T-helper 1 cell treated with Interleukin-12 subunit alpha and Interleukin-12 subunit beta and Interleukin-4 antibody, amounts not matched to agents 30 ng/mL and 1 ng/mL, for 36 hours (primary cell): ENCODE measurements around the gene CDH23. TPM values are rescaled to one million over a fixed set of nuclear protein-coding genes. Genes with fewer than 3 reads are reported as not detected.

Experiments used
- intact Hi-C: fragments of 100-400 bp; cut with micrococcal nuclease; formaldehyde crosslinking; loops from one replicate; pipeline ENCODE4 v1.15.1; 2024
- total RNA-seq: library from RNA; stranded (reverse); gene quantifications from 2 replicates; pipeline ENCODE4 v1.2.3, GENCODE V29; 2022

The CDH23 gene
- total RNA-seq, 1 donor from 2014 or later: 1.3 TPM

- intact Hi-C loops: no loop called here
Measured at GRCh38 chr10:71599518-71599917, 202.8 kb downstream of the CDH23 start.

GRCh38 chr10:71600242-71600641 is 203.5 kb downstream of the CDH23 start:
- intact Hi-C loops: loop anchor here (10.0 kb wide), 1 partner anchor 215 kb away; no protein-coding TSS in a partner anchor

GRCh38 chr10:71600849-71601248 is 204.1 kb downstream of the CDH23 start:
- intact Hi-C loops: loop anchor here (10.0 kb wide), 1 partner anchor 214 kb away; no protein-coding TSS in a partner anchor

GRCh38 chr10:71601273-71601672 is 204.6 kb downstream of the CDH23 start:
- intact Hi-C loops: loop anchor here (10.0 kb wide), 1 partner anchor 214 kb away; no protein-coding TSS in a partner anchor

- intact Hi-C loops: loop anchor here (10.0 kb wide), 1 partner anchor 212 kb away; no protein-coding TSS in a partner anchor
Measured at GRCh38 chr10:71603150-71603549, 206.4 kb downstream of the CDH23 start.

GRCh38 chr10:71603754-71604153 is 207.0 kb downstream of the CDH23 start:
- intact Hi-C loops: loop anchor here (10.0 kb wide), 1 partner anchor 211 kb away; no protein-coding TSS in a partner anchor

GRCh38 chr10:71604324-71605018 is 207.8 kb downstream of the CDH23 start:
- intact Hi-C loops: loop anchor here (10.0 kb wide), 1 partner anchor 210 kb away; no protein-coding TSS in a partner anchor

GRCh38 chr10:71605263-71605962 is 208.7 kb downstream of the CDH23 start:
- intact Hi-C loops: loop anchor here (10.0 kb wide), 1 partner anchor 209 kb away; no protein-coding TSS in a partner anchor

GRCh38 chr10:71606257-71607081 is 209.7 kb downstream of the CDH23 start:
- intact Hi-C loops: loop anchor here (10.0 kb wide), 1 partner anchor 208 kb away; no protein-coding TSS in a partner anchor

- intact Hi-C loops: loop anchor here (10.0 kb wide), 1 partner anchor 208 kb away; no protein-coding TSS in a partner anchor
Measured at GRCh38 chr10:71607082-71607443, 210.3 kb downstream of the CDH23 start.

- intact Hi-C loops: loop anchor here (1.0 to 10.0 kb wide), 2 partner anchors 206 to 295 kb away; no protein-coding TSS in a partner anchor
Measured at GRCh38 chr10:71608819-71609768, 212.4 kb downstream of the CDH23 start.

- intact Hi-C loops: no loop called here
Measured at GRCh38 chr10:71610651-71611050, 213.9 kb downstream of the CDH23 start.

GRCh38 chr10:71611131-71611530 is 214.4 kb downstream of the CDH23 start:
- intact Hi-C loops: no loop called here

GRCh38 chr10:71611709-71612422 is 215.1 kb downstream of the CDH23 start:
- intact Hi-C loops: no loop called here

- intact Hi-C loops: no loop called here
Measured at GRCh38 chr10:71613261-71613777, 216.6 kb downstream of the CDH23 start.

GRCh38 chr10:71613877-71614276 is 217.2 kb downstream of the CDH23 start:
- intact Hi-C loops: no loop called here

GRCh38 chr10:71614946-71615345 is 218.2 kb downstream of the CDH23 start:
- intact Hi-C loops: no loop called here

- intact Hi-C loops: no loop called here
Measured at GRCh38 chr10:71615538-71616329, 219.0 kb downstream of the CDH23 start.
